ENCODE measurements around the gene TSPYL6. TPM values are rescaled to one million over a fixed set of nuclear protein-coding genes. Genes with fewer than 3 reads are reported as not detected.
"Not testable (repeated sequence)": the region's sequence is repeated elsewhere in the genome, so short reads cannot be mapped to it uniquely, and the experiment has no call there.

TSPYL6 gene
- not detected in 2 replicates for total RNA-seq (ENCODE audit: low replicate concordance)
- long read RNA-seq: 0 reads

DNA sequence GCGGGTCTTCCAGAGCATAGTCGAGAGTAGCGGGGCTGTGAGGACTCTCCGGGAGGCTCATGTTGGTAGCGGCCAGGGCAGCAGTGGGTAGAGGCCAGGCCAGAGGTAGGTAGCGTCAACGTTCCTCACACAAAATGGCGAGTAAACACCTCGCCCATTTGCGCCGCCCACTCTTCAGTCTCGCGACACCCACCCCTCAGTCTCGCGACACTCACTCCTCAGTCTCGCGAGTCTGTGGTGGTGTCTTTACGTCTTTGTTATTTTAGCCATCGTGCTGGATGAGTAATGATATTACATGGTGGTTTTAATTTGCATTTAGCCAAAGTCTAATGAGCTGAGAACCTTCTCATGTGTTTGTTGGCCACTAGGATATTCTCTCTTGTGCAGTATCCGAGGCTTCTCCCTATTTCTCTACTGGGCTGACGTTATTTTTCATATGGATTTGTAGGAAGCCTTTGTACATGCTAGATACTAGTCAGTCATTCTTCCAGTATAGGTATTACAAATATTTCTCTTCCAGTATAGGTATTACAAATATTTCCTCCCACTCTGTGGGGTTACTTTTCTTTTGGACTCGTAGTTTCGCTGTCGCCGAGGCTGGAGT, at the start of gene TSPYL6:
Gene TSPYL6, minus strand, starts transcription at position 139 of the 604 bp plus-strand sequence. Its CDS starts 78 bp downstream, at position 61.
- Mint-ChIP-seq H3K27me3 (no peaks in the 10 kb centered on the region), H3K4me3 (no peak within 1 kb of the TSS), H3K36me3 (no peaks in the 10 kb centered on the region), H3K27ac (no peak within 1 kb of the TSS), H3K9me3 (no peaks in the 10 kb centered on the region), H3K4me1 (ENCODE audit: unreplicated experiment) (peaks cover 7% of the 10 kb centered on the region)
- DNase-seq (ENCODE audit: extremely low spot score, unreplicated experiment): no peak
- TF ChIP-seq, protein P1, sequence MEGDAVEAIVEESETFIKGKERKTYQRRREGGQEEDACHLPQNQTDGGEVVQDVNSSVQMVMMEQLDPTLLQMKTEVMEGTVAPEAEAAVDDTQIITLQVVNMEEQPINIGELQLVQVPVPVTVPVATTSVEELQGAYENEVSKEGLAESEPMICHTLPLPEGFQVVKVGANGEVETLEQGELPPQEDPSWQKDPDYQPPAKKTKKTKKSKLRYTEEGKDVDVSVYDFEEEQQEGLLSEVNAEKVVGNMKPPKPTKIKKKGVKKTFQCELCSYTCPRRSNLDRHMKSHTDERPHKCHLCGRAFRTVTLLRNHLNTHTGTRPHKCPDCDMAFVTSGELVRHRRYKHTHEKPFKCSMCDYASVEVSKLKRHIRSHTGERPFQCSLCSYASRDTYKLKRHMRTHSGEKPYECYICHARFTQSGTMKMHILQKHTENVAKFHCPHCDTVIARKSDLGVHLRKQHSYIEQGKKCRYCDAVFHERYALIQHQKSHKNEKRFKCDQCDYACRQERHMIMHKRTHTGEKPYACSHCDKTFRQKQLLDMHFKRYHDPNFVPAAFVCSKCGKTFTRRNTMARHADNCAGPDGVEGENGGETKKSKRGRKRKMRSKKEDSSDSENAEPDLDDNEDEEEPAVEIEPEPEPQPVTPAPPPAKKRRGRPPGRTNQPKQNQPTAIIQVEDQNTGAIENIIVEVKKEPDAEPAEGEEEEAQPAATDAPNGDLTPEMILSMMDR (conservative IDR thresholded peaks at IDR 0.05): no peak

DNA sequence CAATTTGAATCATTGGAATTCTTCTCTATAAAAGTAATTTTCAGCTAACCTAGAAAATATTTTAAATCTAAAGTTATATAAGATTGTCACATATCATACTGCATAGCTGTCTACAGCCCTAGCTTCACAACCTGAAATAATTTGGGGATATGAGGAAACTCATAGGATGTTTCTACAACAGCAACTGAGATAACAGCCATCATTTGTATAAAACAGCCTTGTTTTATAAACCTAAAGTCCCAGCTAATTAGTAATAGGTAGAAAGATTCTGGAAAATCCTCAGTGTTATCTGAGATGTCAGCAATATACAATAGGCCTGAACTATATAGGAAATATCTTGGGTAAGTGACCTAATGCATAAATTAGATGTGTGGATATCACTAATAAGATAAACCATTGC, 47.6 kb upstream of the TSPYL6 start:
- TF ChIP-seq, protein P1 (conservative IDR thresholded peaks at IDR 0.05): no peak
- no peaks in the 10 kb centered on the region for H3K27me3 Mint-ChIP-seq
- H3K4me3 Mint-ChIP-seq: no peak overlapping the region
- DNase-seq (ENCODE audit: extremely low spot score, unreplicated experiment): no peak
- H3K4me1 Mint-ChIP-seq (ENCODE audit: unreplicated experiment): no peaks in the 10 kb centered on the region
- no peaks in the 10 kb centered on the region for H3K36me3 Mint-ChIP-seq
- no peaks in the 10 kb centered on the region for H3K9me3 Mint-ChIP-seq
- H3K27ac Mint-ChIP-seq: no peak overlapping the region

DNA sequence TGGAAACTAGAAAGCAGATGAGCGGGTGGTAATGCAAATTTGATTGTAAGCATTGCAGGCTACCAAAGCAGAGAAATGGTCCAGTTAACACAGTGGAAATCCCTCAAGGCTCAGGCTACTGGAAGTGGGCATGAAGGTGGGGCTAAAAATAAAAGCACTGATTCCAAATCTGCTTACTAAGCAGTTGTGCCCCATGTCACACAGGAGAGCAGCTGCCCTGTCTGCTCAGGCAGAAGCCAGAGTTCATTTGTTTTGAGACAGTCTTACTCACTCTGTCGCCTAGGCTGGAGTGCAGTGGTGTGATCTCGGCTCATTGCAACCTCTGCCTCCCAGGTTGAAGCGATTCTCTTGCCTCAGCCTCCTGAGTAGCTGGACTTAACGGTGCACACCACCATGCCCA, 42.5 kb upstream of the TSPYL6 start:
- Mint-ChIP-seq H3K4me3 (no peak overlapping the region), H3K9me3 (no peaks in the 10 kb centered on the region), H3K36me3 (no peaks in the 10 kb centered on the region), H3K27ac (no peak overlapping the region), H3K4me1 (ENCODE audit: unreplicated experiment) (peaks cover 6% of the 10 kb centered on the region), H3K27me3 (no peaks in the 10 kb centered on the region)
- TF ChIP-seq, protein P1 (conservative IDR thresholded peaks at IDR 0.05): no peak
- DNase-seq (ENCODE audit: extremely low spot score, unreplicated experiment): no peak

DNA sequence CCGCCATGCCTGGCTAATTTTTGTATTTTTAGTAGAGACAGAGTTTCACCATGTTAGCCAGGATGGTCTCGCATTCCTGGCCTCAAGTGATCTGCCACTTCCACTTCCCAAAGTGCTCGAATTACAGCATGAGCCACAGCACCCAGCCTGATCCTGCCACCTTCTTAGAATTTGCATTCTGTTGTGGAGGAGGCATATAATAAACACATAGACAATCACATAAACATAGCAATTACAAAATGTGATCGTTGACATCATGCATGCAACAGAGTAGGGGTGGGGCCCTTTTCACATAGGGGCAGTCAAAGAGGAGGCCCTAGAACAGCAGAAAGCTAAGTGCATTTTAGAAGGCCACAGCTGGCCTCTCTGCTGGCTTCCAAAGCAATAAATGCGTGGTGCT, 39.9 kb upstream of the TSPYL6 start:
- Mint-ChIP-seq H3K36me3 (no peaks in the 10 kb centered on the region), H3K4me3 (no peak overlapping the region), H3K27me3 (peaks cover 8% of the 10 kb centered on the region), H3K9me3 (no peaks in the 10 kb centered on the region), H3K4me1 (ENCODE audit: unreplicated experiment) (peaks cover 6% of the 10 kb centered on the region), H3K27ac (no peak overlapping the region)
- TF ChIP-seq, protein P1 (conservative IDR thresholded peaks at IDR 0.05): no peak
- no peak for DNase-seq (ENCODE audit: extremely low spot score, unreplicated experiment)

DNA sequence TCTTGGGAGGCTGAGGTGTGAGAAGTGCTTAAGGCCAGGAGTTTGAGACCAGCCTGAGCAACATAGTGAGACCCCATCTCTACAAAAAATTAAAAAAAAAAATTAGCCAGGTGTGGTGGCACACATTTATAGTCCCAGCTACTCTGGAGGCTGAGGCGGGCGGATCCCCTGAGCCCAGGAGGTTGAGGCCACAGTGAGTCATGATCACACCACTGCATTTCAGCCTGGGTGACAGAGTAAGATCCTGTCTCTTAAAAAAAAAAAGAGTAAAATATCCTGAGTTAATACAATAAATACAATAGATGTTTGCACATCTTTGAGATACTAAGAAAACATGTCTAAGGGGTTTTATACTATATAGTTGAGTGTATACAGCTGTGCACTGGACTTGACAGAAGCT, 38.6 kb upstream of the TSPYL6 start:
- not testable (repeated sequence) for DNase-seq (ENCODE audit: extremely low spot score, unreplicated experiment); H3K27ac Mint-ChIP-seq; H3K9me3 Mint-ChIP-seq; H3K36me3 Mint-ChIP-seq; H3K4me1 Mint-ChIP-seq (ENCODE audit: unreplicated experiment); H3K4me3 Mint-ChIP-seq
- peaks cover 21% of the 10 kb centered on the region for H3K27me3 Mint-ChIP-seq

DNA sequence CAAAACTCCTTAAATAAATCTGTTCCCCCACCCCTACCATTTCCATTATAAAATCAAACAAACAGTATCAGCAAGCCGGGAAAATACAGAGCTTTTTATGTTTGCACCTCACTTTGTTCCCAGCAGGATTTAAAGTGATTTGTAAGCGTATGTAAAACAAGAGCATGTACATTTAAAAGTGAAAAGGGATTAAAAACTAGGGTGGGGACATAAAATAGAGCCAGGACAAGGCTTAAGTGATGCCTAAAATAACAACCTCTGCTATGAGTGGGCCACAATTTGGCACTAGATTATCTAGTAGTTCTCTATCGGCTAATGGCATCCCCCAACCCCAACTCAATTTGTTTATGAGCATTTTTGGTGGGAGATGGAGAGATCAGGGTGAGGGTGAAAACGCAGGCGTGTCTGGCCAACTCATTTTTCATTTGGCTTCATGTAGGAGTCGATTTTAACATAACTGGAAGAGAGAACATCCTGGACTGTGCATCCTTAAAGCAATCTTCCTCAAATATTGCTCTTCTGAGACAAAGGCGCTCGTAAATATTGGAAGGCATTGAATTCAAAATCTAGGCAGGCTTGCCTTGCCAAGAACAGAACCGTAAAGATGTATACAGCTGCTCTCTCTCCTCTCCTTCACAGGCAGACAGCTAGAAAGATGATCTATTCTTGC, 34.5 kb upstream of the TSPYL6 start:
- Mint-ChIP-seq H3K27ac (no peak overlapping the region), H3K4me3 (no peak overlapping the region), H3K9me3 (peaks cover 4% of the 10 kb centered on the region), H3K27me3 (peaks cover 32% of the 10 kb centered on the region), H3K4me1 (ENCODE audit: unreplicated experiment) (no peaks in the 10 kb centered on the region), H3K36me3 (no peaks in the 10 kb centered on the region)
- TF ChIP-seq, protein P1 (conservative IDR thresholded peaks at IDR 0.05): no peak
- no peak for DNase-seq (ENCODE audit: extremely low spot score, unreplicated experiment)

All from type B pancreatic cell (in vitro differentiated cells).